Tongue (tissue), 2 donors: ENCODE data around the gene DUSP10. TPM values are rescaled to one million over a fixed set of nuclear protein-coding genes. Genes with fewer than 3 reads are reported as not detected.

Source experiments
- DNase-seq: peaks from one replicate; pipeline ENCODE4 v3.0.0-alpha.2; 2015
- total RNA-seq: library from RNA; depleted of rRNA; stranded (reverse); fragments of >200 nt; gene quantifications from one replicate; pipeline ENCODE4 v1.2.3, GENCODE V29; 2014

Gene DUSP10
- total RNA-seq, 1 donor from 2014 or later: 24.8 TPM

GRCh38 chr1:221732052-221732451 is 9.8 kb downstream of the DUSP10 start:
- no peak for DNase-seq

- no peak for DNase-seq
Observed at GRCh38 chr1:221729771-221730330, 12.0 kb downstream of the DUSP10 start.

- no peak for DNase-seq
Observed at GRCh38 chr1:221728037-221728505, 13.8 kb downstream of the DUSP10 start.

GRCh38 chr1:221727146-221728036 is 14.5 kb downstream of the DUSP10 start:
- no peak for DNase-seq

- no peak for DNase-seq
Observed at GRCh38 chr1:221725735-221726672, 15.9 kb downstream of the DUSP10 start.

GRCh38 chr1:221724931-221725605 is 16.8 kb downstream of the DUSP10 start:
- DNase-seq: no peak

GRCh38 chr1:221723848-221724236 is 18.0 kb downstream of the DUSP10 start:
- no peak for DNase-seq

- peak; percentile 69 for DNase-seq
Observed at GRCh38 chr1:221723018-221723847, 18.7 kb downstream of the DUSP10 start.

- no peak for DNase-seq
Observed at GRCh38 chr1:221722254-221723017, 19.5 kb downstream of the DUSP10 start.

GRCh38 chr1:221720545-221720944 is 21.3 kb downstream of the DUSP10 start:
- no peak for DNase-seq

GRCh38 chr1:221719987-221720386 is 21.9 kb downstream of the DUSP10 start:
- DNase-seq: no peak

GRCh38 chr1:221719278-221719597 is 22.7 kb downstream of the DUSP10 start:
- no peak for DNase-seq

- DNase-seq: peak; percentile 82
Observed at GRCh38 chr1:221718381-221719277, 23.3 kb downstream of the DUSP10 start.

- peak; percentile 53 for DNase-seq
Observed at GRCh38 chr1:221717485-221717853, 24.4 kb downstream of the DUSP10 start.

GRCh38 chr1:221716713-221717484 is 25.0 kb downstream of the DUSP10 start:
- peak; percentile 58 for DNase-seq

- DNase-seq: peak; percentile 81
Observed at GRCh38 chr1:221715321-221716169, 26.3 kb downstream of the DUSP10 start.
